ENCODE data around the gene DYNC2I2.

GRCh38 chr9:128706045-128706444 lies 49.4 kb upstream of the DYNC2I2 start:
- TF ChIP-seq CTCF (IDR thresholded peaks at IDR 0.05) = no peak
- no peak for TF ChIP-seq POLR2A (IDR thresholded peaks at IDR 0.05)

Data from adrenal gland (tissue), 5 donors.